HG03460 (cell line): ENCODE measurements around the gene DHDH.

Experiments used
- ATAC-seq: cut with Tn5 transposase; IDR thresholded peaks from one replicate; pipeline ENCODE4 v1.9.1; 2021; ENCODE audit not compliant: unreplicated experiment

DHDH gene

DNA sequence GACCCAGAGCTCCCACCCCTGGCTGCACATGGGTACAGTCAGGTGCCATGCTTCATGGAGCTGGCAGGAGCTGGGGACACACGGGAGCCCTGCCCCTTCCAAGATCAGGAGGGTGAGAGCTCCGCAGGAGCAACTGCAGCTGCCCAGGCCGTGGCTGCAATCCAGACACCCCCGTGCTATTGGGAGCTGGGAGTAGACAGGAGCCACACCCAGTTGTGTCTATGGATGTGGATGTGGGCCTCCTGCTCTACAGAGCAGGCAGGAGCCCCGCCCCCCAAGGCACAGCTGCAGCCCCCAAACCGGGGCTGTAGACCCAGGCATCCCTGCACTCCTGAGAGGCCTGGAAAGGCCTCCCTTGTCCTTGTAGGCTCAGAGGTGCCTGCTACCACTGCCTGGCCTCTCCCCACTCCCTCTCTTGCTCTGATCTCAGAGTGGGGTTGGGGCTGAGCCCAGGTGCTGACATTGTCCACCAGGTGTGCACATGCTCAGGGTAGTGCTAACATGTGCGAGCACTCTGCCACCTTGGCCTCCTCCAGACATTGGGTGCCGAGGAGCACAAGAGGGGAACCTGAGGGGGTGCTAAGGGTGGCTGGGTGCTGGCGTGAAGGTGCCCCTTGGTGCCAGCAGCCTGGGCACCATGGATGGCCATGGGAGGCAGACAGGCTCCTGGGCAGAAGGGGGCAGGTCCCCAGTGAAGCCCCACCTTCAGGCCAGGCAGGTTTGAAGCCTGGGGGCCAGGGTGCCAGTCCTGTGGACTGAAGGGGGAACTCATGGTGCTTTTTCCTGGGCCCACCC, 13.2 kb downstream of the DHDH start:
- ATAC-seq: no peak

DNA sequence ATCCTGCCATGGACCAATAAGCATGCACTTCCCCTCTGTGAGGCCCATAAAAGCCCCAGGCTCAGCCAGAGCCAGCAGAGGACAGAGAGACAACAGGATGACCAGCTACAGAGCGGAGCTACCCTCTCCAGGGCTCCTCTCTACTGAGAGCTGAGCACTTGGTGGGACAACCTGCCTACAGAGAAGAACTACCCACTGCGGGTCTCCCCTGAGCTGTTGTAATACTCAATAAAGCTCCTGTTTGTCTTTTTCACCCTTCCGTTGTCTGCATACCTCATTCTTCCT, 13.7 kb downstream of the DHDH start:
- no peak for ATAC-seq

DNA sequence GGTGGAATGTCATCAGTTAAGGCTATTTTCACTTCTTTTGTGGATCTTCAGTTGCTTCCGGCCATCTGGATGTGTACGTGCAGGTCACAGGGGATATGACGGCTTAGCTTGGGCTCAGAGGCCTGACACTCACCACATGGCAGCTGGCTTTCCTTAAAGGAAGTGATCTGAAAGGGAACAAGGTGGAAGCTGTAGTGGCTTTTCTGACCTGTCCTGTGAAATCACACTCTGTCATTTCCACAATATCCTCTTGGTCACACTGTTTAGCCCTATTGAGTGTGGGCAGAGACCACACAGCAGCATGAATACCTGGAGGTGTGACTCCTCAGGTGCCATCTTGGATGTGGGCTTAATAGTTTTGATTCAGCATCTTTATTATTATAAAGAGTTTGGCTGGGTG, 16.7 kb downstream of the DHDH start:
- ATAC-seq: no peak

DNA sequence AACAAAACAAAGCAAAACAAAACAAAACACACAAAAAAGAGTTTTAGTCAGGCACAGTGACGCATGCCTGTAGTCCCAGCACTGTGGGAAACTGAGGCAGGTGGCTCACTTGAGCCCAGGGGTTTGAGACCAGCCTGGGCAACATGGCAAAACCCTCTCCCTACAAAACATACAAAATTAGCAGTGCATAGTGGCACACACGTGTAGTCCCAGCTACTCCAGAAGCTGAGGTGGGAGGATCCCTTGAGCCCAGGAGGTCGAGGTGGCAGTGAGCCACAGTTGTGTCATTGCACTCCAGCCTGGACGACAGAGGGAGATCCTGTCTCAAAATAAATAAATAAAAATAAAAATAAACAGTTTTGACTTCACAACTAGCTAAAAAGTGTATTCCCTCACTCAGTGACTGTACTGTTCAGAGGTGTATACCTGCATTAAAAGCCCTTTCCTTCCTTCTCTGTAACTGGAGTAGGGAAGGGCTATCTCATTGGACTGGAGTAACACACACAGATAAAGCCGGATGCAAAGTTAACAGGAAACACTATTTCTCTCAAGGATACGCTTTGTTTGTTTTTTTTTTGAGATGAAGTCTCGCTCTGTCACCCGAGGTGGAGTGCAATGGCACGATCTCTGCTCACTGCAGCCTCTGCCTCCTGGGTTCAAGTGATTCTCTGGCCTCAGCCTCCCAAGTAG, 17.5 kb downstream of the DHDH start:
- ATAC-seq: no peak

DNA sequence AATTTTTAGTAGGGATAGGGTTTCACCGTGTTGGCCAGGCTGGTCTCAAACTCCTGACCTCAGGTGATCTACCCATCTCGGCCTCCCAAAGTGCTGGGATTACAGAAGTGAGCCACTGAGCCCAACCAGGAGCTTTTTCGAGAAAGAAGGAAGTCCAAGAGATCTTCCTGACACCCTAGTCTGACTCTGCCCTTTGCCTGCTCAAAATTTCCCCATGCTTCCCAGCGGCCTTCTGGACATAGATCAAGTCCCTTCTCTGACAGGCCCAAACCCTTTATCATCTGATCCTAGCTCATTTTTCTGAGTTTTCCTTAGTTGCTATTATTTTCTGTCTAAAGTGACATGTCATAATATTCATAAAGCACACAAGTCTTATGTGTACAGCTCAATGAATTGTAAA, 19.6 kb downstream of the DHDH start:
- no peak for ATAC-seq

DNA sequence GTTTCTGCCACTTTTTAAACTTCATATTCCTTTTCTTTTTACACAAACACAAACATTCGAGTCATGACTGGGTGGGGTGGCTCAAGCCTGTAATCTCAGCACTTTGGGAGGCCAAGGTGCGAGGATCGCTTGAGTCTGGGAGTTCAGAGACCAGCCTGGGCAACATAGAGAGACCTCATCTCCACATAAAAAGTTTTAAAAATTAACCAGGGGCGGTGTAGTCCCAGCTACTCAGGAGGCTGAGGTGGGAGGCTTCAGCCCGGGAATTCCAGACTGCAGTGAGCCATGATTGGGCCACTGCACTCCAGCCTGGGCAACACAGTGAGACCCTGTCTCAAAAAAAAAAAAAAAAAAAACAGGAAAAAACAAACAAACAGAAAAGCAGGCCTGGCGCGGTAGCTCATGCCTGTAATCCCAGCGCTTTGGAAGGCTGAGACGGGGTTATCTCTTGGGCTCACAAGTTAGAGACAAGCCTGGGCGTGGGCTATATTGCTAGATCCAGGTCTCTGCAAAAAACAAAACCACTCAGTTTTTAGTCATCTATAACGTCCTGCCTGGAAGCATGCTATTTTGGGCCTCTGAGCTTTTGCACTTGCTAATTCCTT, 20.6 kb downstream of the DHDH start:
- ATAC-seq: no peak

DNA sequence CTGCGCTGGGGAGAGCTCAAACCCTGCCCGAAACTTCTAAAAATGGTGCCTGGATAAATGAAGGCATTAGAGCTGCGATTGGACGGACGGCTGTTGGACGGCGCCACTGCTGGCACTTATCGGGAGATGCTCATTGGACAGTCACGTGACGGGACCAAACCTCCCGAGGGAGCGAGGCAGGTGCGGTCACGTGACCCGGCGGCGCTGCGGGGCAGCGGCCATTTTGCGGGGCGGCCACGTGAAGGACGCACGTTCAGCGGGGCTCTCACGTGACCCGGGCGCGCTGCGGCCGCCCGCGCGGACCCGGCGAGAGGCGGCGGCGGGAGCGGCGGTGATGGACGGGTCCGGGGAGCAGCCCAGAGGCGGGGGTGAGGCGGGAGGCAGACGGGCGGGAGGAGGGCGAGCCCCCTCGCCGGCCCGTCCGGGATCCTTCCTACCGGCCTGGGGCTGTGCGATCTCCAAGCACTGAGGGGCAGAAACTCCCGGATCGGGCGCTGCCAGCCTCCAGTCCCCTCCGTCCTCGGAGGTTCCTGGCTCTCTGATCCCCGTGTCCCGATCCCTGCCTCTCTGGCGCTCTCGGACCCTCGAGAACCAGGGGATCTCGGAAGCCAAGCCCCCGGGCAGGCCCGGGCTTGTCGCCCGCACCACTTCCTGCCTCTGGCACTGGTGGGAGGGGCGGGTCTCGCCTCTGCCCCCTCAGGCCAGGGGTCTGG, 21.3 kb downstream of the DHDH start, which contains the start of gene BAX:
BAX (plus strand) TSS at position 281 of the 713 bp plus-strand sequence; CDS start at position 335, 54 bp downstream.
- peak; percentile 75 for ATAC-seq

DNA sequence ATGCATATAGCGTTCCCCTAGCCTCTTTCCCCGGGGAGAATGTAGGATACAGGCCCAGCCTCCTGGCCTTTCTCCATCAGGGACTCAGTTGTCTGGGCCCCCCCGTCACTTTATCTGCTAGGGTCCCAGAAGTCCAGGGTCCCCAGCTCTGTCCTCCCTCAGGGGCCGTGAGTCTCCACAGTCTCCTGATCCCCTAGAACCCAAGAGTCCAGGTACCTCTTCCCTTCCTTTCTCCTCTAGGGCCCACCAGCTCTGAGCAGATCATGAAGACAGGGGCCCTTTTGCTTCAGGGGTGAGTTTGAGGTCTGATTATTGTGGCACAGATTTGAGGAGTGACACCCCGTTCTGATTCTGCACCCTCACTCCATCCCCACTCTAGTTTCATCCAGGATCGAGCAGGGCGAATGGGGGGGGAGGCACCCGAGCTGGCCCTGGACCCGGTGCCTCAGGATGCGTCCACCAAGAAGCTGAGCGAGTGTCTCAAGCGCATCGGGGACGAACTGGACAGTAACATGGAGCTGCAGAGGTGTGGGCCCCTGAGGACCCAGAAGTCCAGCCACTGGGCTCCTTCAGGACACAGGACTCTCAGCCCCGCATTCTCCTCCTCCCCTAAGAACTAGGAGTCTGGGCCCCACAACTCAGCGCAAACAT, 21.9 kb downstream of the DHDH start:
- no peak for ATAC-seq

DNA sequence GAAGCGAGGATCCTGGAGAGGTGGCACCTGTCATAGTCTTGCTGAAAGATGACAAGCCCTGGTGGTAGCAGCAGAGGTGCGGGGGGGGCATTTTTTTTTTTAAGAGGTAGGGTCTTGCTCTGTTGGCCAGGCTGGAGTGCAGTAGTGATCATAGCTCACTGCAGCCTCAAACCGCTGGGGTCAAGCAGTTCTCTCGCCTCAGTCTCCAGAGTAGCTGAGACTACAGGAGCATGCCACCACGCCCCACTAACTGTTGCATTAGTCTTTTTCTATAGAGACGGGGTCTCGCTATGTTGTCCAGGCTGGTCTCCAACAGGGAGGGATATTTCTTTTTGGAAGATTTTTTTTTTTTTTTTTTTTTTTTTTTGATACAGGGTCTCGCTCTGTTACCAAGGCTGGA, 24.5 kb downstream of the DHDH start:
- ATAC-seq: no peak

DNA sequence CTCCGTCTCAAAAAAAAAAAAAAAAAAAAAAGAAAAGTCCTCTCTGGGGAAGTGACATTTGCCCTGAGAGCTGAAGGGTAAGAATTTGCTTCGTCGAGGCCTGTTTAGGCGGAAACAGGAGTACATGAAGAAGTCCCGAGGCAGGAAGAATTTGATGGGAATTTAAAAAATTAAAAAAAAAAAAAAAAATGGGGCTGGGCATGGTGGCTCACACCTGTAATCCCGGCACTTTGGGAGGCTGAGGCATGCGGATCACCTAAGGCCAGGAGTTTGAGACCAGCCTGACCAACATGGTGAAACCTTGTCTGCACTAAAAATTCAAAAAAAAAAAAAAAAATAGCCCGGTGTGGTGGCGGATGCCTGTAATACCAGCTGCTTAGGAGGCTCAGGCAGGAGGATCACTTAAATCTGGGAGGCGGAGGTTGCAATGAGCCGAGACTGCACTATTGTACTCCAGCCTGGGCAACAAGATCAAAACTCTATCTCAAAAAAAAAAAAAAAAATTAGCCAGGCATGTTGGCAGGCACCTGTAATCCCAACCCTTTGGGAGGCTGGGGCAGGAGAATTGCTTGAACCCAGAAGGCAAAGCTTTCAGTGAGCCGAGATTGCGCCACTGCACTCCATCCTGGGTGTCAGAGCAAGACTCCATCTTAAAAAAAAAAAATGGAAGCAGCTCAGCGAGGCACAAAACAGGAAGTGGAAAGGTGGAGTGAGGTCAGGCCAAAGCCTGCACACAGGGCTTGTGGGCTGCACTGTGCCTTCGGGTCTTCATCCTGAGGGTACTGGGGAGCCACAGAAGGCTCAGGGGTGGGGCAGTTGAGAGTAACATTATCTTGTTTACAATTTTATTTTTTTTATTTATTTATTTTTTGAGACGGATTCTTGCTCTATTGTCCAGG, 26.1 kb downstream of the DHDH start:
- ATAC-seq: no peak

DNA sequence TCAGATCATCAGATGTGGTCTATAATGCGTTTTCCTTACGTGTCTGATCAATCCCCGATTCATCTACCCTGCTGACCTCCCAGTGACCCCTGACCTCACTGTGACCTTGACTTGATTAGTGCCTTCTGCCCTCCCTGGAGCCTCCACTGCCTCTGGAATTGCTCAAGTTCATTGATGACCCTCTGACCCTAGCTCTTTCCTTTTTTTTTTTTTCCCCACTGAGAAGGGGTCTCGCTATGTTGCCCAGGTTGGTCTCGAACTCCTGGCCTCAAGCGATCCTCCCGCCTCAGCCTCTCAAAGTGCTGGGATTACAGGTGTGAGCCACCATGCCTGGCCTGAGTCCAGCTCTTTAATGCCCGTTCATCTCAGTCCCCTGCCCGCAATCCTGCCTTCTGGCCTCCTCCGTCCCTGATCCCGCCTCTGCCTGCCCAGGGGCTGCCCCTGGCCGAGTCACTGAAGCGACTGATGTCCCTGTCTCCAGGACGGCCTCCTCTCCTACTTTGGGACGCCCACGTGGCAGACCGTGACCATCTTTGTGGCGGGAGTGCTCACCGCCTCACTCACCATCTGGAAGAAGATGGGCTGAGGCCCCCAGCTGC, 27.7 kb downstream of the DHDH start:
- ATAC-seq: no peak

DNA sequence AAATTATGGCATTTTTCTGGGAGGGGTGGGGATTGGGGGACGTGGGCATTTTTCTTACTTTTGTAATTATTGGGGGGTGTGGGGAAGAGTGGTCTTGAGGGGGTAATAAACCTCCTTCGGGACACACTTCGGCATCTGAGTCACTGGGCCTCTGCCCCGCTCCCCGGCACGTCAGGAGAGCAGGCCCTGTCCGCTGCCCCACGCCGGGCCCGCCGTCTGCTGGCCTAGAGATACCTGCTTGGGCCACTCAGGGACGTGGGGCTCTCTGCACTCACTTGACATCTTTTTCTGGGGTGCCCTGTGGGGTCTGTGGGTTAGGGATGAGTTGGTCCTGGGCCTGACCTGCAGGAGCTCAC, 28.2 kb downstream of the DHDH start:
- ATAC-seq: no peak

DNA sequence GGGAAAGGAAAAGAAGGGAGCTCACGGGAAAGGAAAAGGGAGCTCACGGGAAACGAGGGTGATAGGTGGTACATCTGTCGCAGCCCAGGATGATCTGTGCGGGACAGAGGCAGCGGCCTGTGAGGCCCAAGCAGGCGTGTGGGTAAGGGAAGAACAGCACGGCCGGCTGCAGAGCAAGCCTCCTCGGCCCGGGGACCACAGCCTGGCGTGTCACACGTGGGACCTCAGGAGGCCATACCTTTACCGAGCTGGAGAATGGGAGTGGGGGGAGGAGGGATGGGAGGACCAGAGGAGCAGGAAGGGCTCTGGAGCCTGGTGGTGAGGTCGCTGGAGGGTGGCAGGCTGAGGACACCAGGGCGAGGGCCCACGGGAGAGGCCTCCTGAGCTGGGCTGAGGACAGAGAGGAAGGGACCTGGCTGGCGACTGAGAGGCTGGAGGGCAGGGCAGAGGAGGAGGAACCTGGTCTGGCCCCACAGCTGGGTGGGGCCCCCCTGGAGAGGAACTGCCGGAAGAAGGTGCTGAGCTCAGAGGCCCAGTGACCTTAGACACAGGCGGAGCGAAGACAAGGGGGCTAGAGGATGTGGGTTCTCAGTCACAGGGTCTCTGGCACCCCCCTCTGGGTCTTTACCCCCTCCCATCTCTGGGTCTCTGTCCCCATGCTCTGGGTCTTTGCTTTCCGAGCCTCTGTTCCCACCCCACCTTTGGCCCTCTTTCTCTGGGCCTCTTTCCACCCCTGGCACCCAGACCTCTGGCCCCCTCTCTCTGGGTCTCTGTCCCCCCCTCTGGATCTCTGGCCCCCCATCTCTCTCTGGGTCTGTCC, 28.7 kb downstream of the DHDH start:
- no peak for ATAC-seq

DNA sequence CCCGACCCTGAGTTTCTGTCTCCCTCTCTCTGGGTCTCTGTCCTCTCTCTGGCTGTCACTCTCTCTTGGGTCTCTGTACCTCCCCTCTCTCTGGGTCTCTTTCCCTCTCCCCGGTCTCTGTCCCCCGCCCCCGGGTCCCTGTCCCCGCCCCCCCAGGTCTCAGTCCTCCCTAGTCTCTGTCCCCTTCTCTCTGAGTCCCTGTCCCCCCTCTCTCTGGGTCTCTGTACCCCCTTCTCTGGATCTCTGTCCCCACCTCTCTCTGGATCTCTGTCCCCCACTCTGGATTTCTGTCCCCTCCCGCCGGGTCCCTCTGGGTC, 29.3 kb downstream of the DHDH start:
- ATAC-seq: no peak

DNA sequence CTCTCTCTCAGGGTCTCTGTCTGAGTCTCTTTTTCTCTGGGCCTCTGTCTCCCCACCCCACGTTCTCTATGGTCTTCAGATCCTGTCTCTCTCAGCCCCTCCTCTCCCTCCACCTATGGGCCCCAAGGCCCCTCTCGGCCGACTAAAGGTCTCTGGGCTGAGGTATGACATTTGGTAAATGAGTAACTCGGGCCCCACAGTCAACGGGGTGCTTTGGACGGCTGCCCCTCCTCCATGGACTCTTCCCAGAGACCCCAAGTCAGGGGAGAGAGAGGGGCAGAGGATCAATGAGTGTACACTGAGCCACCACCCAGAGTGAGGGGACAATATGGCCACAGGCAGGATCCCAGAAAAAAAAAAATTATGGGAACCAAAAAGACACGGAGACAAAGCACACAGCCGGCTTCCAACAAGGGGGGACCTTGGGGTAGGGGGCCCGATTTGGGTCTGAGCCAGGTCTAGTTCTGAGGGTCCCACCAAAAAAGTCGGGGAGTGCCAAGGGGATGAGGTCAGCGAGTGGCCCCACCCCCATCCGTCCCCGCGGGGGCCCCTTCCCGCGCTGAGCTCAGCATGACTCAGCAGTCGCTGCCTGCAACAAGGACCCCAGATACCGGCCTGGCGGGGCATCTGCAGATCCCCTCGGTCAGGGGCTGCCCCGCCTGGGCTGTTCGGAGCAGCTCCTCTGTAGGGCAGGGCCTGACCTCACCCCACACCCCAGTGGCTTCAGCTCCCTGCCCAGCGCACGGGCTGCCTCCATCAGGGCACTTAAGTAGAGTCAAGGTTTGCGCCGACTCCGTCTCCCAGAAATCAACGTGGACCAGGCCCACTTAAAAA, 30.1 kb downstream of the DHDH start:
- ATAC-seq: peak; percentile 19

DNA sequence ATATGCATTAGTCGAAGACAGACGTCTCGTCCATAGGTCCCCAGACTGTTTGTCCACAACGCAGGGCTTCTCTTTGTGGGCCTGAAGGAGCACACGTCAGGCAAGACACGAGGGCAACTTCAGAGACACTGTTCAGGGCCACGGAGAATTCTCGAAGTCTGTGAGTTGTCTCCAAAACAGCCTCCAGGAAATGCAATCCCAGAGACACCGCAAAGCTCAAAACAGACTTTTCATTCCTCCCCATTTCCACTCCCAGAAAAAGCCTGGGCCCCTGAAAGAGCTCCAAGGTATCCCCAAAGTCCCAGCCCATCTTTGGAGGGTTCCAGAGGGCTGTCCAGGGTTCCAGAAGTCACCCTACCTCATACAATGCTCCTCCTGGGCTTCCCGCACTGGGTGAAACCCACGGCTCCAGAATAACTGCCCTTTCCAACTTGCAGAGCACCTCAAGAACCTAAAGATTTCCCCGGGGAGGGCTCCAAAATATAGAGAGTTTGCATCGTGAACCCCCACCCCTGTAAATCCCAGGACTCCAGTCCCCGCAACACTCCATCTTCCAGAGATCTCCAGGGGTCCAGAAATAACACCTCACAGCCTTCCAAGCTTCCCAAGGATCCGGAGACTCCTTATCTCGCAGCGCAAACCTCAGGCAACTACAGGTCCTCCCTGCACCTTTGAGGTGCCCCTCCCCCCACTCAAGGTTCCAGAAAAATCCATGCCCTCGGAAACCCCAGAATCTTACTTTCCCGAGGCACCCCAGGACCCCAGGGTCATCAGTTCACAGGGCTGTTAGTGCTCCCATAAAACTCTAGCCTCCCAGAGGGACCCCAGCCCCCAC, 30.9 kb downstream of the DHDH start:
- no peak for ATAC-seq

DNA sequence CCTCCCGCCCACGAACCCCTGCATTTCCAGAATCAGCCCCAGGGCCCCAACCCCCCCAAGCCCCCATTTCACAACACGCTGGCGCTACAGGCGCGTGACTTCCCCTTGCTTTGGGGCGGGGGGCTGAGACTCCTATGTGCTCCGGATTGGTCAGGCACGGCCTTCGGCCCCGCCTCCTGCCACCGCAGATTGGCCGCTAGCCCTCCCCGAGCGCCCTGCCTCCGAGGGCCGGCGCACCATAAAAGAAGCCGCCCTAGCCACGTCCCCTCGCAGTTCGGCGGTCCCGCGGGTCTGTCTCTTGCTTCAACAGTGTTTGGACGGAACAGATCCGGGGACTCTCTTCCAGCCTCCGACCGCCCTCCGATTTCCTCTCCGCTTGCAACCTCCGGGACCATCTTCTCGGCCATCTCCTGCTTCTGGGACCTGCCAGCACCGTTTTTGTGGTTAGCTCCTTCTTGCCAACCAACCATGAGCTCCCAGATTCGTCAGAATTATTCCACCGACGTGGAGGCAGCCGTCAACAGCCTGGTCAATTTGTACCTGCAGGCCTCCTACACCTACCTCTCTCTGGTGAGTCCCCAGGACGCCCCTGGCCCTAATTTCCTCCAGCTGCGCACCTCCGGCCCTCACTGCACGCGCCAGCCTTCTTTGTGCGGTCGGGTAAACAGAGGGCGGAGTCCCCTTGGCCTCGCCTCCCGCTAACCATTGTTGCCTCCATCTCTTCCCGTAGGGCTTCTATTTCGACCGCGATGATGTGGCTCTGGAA, 31.7 kb downstream of the DHDH start, which contains the start of gene FTL:
FTL (plus strand) TSS at position 270 of the 766 bp plus-strand sequence; CDS start at position 469, 199 bp downstream.
- ATAC-seq: peak; percentile 50
